K562 (cell line): ENCODE data around the gene NAV2. TPM values are rescaled to one million over a fixed set of nuclear protein-coding genes. Genes with fewer than 3 reads are reported as not detected.

Experiments used
- ATF7 ChIP-seq: fragments of 450-650 bp; IDR thresholded peaks from 2 replicates; pipeline ENCODE4 v1.7.1; 2014; ENCODE audit warnings: mild to moderate bottlenecking, moderate library complexity
- CTBP1 ChIP-seq: fragments of 450-650 bp; IDR thresholded peaks from 2 replicates; pipeline ENCODE4 v1.6.1; 2016; ENCODE audit warnings: borderline replicate concordance
- DDX20 ChIP-seq: fragments of 450-650 bp; IDR thresholded peaks from 2 replicates; pipeline ENCODE4 v1.6.1; 2016; ENCODE audit warnings: missing genetic modification characterization, low read depth, mild to moderate bottlenecking, missing compliant biosample characterization, moderate library complexity
- FOXA3 ChIP-seq, 2 experiments: fragments of 450-650 bp in 1 of 2; sonication (generic) in 1 of 2; formaldehyde crosslinking; IDR thresholded peaks in 1 of 2; conservative IDR thresholded peaks in 1 of 2; 2 replicates each; pipeline versions ENCODE4 v1.4.0 to v1.8.0; 2020 to 2022; ENCODE audit warnings: mild to moderate bottlenecking in 2 of 2, missing genetic modification reagents in 1 of 2
- HNRNPUL1 ChIP-seq: fragments of 200-400 bp; formaldehyde crosslinking; IDR thresholded peaks from 2 replicates; pipeline ENCODE4 v1.6.1; 2017; ENCODE audit warnings: low read length
- POLR3G ChIP-seq: IDR thresholded peaks from 2 replicates; pipeline ENCODE4 v1.6.1; 2011; ENCODE audit not compliant: insufficient read length, insufficient replicate concordance; ENCODE audit errors: extremely low read depth
- RAD21 ChIP-seq, 2 experiments: fragments of 250-450 bp in 1 of 2; fragments of 450-650 bp in 1 of 2; sonication (Bioruptor Pico) in 1 of 2; formaldehyde crosslinking in 1 of 2; IDR thresholded peaks in 1 of 2; conservative IDR thresholded peaks in 1 of 2; 2 replicates each; pipeline versions ENCODE4 v1.4.0 to v1.8.0; 2020 to 2022; ENCODE audit warnings: mild to moderate bottlenecking in 2 of 2, moderate library complexity in 1 of 2
- SMC3 ChIP-seq: conservative IDR thresholded peaks from 2 replicates; pipeline ENCODE4 v1.6.1; 2011; ENCODE audit warnings: low read depth, low read length, improper control_type of control experiment; ENCODE audit not compliant: insufficient read depth
- YBX1 ChIP-seq: fragments of 450-650 bp; IDR thresholded peaks from 2 replicates; pipeline ENCODE4 v1.7.1; 2016; ENCODE audit warnings: mild to moderate bottlenecking
- ZNF146 ChIP-seq: IDR thresholded peaks from one replicate; pipeline ENCODE4 v1.6.1; 2018; ENCODE audit warnings: missing compliant biosample characterization; ENCODE audit not compliant: unreplicated experiment
- ZNF511 ChIP-seq: sonication (generic); formaldehyde crosslinking; IDR thresholded peaks from 2 replicates; pipeline ENCODE4 v1.8.0; 2022; ENCODE audit warnings: mild to moderate bottlenecking, missing genetic modification reagents
- polyA plus RNA-seq, 8 experiments: library from polyadenylated mRNA; depleted of rRNA in 4 of 8; stranded (reverse) in 5 of 8; unstranded in 3 of 8; fragments of >200 nt; fragmentation: Nextera tagmentation in 2 of 8; fragmentation: Illumina TruSeq in 1 of 8; extraction: Ambion mirVana in 2 of 8; extraction: Trizol in 1 of 8; gene quantifications; 2 replicates each; pipeline versions ENCODE4 v1.2.1 to v1.2.3, GENCODE V29; 2011 to 2014; ENCODE audit warnings: inconsistent platforms in 1 of 8, missing spikeins in 1 of 8
- total RNA-seq, 7 experiments: library from RNA; depleted of rRNA in 6 of 7; stranded (reverse); fragments of >200 nt in 6 of 7; fragmentation: Illumina TruSeq in 2 of 7; extraction: Trizol in 2 of 7; gene quantifications; 2 replicates each; pipeline versions ENCODE4 v1.2.1 to v1.2.3, GENCODE V29; 2011 to 2021; ENCODE audit warnings: low replicate concordance in 1 of 7
- TF ChIP-seq, protein P1 (sequence below): fragments of 450-650 bp; IDR thresholded peaks from 2 replicates; pipeline ENCODE4 v1.6.1; 2016; ENCODE audit warnings: borderline replicate concordance
- TF ChIP-seq, protein P2 (sequence below), 2 experiments: fragments of 450-650 bp; conservative IDR thresholded peaks; 2 replicates each; pipeline ENCODE4 v1.6.1; 2017; ENCODE audit warnings: mild to moderate bottlenecking in 2 of 2, moderate library complexity in 2 of 2
- TF ChIP-seq, protein P3 (sequence below): fragments of 250-450 bp; sonication (Bioruptor Pico); IDR thresholded peaks from 2 replicates; pipeline ENCODE4 v1.9.0; 2021; ENCODE audit warnings: mild to moderate bottlenecking, inconsistent platforms
- TF ChIP-seq, protein P4 (sequence below): fragments of 250-450 bp; sonication (Bioruptor Pico); IDR thresholded peaks from 2 replicates; pipeline ENCODE4 v1.8.0; 2021; ENCODE audit warnings: moderate library complexity, mild to moderate bottlenecking, inconsistent platforms

The NAV2 gene
- total and polyA plus RNA-seq, 9 of the 15 experiments (the other 6 are each of a cell fraction or from before 2014, with no cell fraction given): 0.03 to 0.35 (median 0.05) TPM

DNA sequence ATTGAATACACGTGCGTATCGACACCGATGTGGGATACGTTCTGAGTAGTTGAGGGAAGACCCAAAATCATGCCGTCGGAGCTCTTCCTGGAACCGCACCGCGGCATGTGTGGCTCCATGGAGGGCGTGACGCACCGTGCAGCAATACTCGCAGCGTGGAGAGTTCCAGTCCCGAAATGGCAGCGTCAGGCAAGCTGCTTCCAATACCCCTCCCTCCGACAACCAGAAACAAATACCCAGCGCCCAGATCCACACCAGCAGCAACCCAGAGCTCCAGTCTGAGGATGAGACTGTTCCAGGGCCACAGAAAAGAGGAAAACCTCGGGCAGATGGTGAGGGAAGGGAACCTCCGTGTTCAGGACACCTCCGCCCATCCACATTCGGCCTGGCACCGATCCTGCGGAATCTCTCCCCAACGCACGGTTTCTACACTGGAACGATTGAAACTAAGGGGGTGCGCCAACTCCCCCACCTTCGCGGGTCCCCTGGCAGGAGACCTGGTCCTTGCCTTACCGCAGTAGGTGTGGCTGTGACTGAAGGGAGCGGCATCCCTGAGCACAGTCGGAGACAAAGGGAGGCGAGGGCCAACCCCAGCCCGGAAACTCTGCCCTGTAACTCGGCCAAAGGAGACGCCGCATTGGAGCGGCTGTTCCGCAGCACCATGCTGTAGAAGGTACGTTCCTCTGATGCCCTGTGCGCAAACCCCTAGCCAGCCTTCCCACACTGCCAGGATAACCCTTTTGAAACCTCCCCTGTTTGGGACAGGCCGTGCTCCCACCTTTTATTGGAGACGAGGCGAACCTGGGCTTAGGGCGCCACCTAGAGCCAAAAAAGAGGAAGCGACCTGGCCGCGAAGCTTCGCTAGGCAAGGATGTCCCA is 419.4 kb downstream of the NAV2 start (continued):
- no peak for TF ChIP-seq FOXA3 (CRISPR knock-in tag; conservative IDR thresholded peaks at IDR 0.05 in 1 of 2, IDR thresholded peaks at IDR 0.05 in 1 of 2)
- TF ChIP-seq, protein P1, sequence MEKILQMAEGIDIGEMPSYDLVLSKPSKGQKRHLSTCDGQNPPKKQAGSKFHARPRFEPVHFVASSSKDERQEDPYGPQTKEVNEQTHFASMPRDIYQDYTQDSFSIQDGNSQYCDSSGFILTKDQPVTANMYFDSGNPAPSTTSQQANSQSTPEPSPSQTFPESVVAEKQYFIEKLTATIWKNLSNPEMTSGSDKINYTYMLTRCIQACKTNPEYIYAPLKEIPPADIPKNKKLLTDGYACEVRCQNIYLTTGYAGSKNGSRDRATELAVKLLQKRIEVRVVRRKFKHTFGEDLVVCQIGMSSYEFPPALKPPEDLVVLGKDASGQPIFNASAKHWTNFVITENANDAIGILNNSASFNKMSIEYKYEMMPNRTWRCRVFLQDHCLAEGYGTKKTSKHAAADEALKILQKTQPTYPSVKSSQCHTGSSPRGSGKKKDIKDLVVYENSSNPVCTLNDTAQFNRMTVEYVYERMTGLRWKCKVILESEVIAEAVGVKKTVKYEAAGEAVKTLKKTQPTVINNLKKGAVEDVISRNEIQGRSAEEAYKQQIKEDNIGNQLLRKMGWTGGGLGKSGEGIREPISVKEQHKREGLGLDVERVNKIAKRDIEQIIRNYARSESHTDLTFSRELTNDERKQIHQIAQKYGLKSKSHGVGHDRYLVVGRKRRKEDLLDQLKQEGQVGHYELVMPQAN: no peak
- TF ChIP-seq RAD21 (CRISPR knock-in tag; conservative IDR thresholded peaks at IDR 0.05 in 1 of 2, IDR thresholded peaks at IDR 0.05 in 1 of 2): peak; percentile 92 to 94
- no peak for TF ChIP-seq ZNF511 (CRISPR knock-in tag)
- no peak for TF ChIP-seq POLR3G
- no peak for TF ChIP-seq ZNF146 (CRISPR knock-in tag)
- TF ChIP-seq SMC3: peak; percentile 95
- TF ChIP-seq ATF7: 0 out of 2 replicates have a peak, but pooled peaks have one; percentile 16
- TF ChIP-seq, protein P2, sequence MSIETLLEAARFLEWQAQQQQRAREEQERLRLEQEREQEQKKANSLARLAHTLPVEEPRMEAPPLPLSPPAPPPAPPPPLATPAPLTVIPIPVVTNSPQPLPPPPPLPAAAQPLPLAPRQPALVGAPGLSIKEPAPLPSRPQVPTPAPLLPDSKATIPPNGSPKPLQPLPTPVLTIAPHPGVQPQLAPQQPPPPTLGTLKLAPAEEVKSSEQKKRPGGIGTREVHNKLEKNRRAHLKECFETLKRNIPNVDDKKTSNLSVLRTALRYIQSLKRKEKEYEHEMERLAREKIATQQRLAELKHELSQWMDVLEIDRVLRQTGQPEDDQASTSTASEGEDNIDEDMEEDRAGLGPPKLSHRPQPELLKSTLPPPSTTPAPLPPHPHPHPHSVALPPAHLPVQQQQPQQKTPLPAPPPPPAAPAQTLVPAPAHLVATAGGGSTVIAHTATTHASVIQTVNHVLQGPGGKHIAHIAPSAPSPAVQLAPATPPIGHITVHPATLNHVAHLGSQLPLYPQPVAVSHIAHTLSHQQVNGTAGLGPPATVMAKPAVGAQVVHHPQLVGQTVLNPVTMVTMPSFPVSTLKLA (conservative IDR thresholded peaks at IDR 0.05): no peak
- TF ChIP-seq DDX20 (tag): no peak
- no peak for TF ChIP-seq YBX1
- no peak for TF ChIP-seq HNRNPUL1
- TF ChIP-seq, protein P3, sequence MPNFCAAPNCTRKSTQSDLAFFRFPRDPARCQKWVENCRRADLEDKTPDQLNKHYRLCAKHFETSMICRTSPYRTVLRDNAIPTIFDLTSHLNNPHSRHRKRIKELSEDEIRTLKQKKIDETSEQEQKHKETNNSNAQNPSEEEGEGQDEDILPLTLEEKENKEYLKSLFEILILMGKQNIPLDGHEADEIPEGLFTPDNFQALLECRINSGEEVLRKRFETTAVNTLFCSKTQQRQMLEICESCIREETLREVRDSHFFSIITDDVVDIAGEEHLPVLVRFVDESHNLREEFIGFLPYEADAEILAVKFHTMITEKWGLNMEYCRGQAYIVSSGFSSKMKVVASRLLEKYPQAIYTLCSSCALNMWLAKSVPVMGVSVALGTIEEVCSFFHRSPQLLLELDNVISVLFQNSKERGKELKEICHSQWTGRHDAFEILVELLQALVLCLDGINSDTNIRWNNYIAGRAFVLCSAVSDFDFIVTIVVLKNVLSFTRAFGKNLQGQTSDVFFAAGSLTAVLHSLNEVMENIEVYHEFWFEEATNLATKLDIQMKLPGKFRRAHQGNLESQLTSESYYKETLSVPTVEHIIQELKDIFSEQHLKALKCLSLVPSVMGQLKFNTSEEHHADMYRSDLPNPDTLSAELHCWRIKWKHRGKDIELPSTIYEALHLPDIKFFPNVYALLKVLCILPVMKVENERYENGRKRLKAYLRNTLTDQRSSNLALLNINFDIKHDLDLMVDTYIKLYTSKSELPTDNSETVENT: no peak
- peak; percentile 19; the same call in 1 of the 2 replicates for TF ChIP-seq CTBP1
- TF ChIP-seq, protein P4, sequence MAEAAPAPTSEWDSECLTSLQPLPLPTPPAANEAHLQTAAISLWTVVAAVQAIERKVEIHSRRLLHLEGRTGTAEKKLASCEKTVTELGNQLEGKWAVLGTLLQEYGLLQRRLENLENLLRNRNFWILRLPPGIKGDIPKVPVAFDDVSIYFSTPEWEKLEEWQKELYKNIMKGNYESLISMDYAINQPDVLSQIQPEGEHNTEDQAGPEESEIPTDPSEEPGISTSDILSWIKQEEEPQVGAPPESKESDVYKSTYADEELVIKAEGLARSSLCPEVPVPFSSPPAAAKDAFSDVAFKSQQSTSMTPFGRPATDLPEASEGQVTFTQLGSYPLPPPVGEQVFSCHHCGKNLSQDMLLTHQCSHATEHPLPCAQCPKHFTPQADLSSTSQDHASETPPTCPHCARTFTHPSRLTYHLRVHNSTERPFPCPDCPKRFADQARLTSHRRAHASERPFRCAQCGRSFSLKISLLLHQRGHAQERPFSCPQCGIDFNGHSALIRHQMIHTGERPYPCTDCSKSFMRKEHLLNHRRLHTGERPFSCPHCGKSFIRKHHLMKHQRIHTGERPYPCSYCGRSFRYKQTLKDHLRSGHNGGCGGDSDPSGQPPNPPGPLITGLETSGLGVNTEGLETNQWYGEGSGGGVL (CRISPR knock-in tag): no peak
